ENCODE data around the gene SERPINE3. TPM values are rescaled to one million over a fixed set of nuclear protein-coding genes. Genes with fewer than 3 reads are reported as not detected.

The SERPINE3 gene
- total and polyA plus RNA-seq, 2 donors from 2014 or later, result not detected

GRCh38 chr13:51397262-51397941 is 57.9 kb downstream of the SERPINE3 start:
- TF ChIP-seq, protein P1, sequence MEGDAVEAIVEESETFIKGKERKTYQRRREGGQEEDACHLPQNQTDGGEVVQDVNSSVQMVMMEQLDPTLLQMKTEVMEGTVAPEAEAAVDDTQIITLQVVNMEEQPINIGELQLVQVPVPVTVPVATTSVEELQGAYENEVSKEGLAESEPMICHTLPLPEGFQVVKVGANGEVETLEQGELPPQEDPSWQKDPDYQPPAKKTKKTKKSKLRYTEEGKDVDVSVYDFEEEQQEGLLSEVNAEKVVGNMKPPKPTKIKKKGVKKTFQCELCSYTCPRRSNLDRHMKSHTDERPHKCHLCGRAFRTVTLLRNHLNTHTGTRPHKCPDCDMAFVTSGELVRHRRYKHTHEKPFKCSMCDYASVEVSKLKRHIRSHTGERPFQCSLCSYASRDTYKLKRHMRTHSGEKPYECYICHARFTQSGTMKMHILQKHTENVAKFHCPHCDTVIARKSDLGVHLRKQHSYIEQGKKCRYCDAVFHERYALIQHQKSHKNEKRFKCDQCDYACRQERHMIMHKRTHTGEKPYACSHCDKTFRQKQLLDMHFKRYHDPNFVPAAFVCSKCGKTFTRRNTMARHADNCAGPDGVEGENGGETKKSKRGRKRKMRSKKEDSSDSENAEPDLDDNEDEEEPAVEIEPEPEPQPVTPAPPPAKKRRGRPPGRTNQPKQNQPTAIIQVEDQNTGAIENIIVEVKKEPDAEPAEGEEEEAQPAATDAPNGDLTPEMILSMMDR (IDR thresholded peaks at IDR 0.05; ENCODE audit: borderline replicate concordance, extremely low read depth, insufficient read depth), result no peak
- Histone ChIP-seq H3K27ac (ENCODE audit: low read depth in 2 of 2, low read length in 2 of 2) (no peak overlapping the region), H3K4me3 (ENCODE audit: low read length in 3 of 3) (no peak overlapping the region), H3K36me3 (ENCODE audit: control insufficient read depth in 2 of 3, insufficient read depth in 3 of 3, low read length in 3 of 3) (no peaks in the 10 kb centered on the region), H3K4me1 (ENCODE audit: control insufficient read depth in 2 of 3, insufficient read depth in 2 of 3, low read depth in 1 of 3, low read length in 3 of 3) (peaks cover 0 to 6% (median 6%) of the 10 kb centered on the region in 3 donors), H3K9me3 (ENCODE audit: control insufficient read depth in 2 of 3, insufficient read depth in 1 of 3, low read length in 3 of 3) (no peaks in the 10 kb centered on the region), H3K9ac (ENCODE audit: low read length in 3 of 3) (no peak overlapping the region), H3K27me3 (ENCODE audit: control insufficient read depth, insufficient read depth, low read length) (no peaks in the 10 kb centered on the region)
- no peak for FAIRE-seq
- DNase-seq, result peak in 1 of 5 donors; percentile 8
- intact Hi-C loops (cut with DNase I), result no loop called here

- no peak for FAIRE-seq
- TF ChIP-seq, protein P1 (IDR thresholded peaks at IDR 0.05; ENCODE audit: borderline replicate concordance, extremely low read depth, insufficient read depth), result no peak
- Histone ChIP-seq H3K4me3 (ENCODE audit: low read length in 3 of 3) (no peak overlapping the region), H3K4me1 (ENCODE audit: control insufficient read depth in 2 of 3, insufficient read depth in 2 of 3, low read depth in 1 of 3, low read length in 3 of 3) (no peaks in the 10 kb centered on the region), H3K27ac (ENCODE audit: low read depth in 2 of 2, low read length in 2 of 2) (no peak overlapping the region), H3K9ac (ENCODE audit: low read length in 3 of 3) (no peak overlapping the region), H3K9me3 (ENCODE audit: control insufficient read depth in 2 of 3, insufficient read depth in 1 of 3, low read length in 3 of 3) (no peaks in the 10 kb centered on the region), H3K27me3 (ENCODE audit: control insufficient read depth, insufficient read depth, low read length) (no peaks in the 10 kb centered on the region), H3K36me3 (ENCODE audit: control insufficient read depth in 2 of 3, insufficient read depth in 3 of 3, low read length in 3 of 3) (no peaks in the 10 kb centered on the region)
- intact Hi-C loops (cut with DNase I), result no loop called here
- no peak for DNase-seq
Measured at GRCh38 chr13:51405176-51405575, 65.7 kb downstream of the SERPINE3 start.

- intact Hi-C loops (cut with DNase I), result no loop called here
- TF ChIP-seq, protein P1 (IDR thresholded peaks at IDR 0.05; ENCODE audit: borderline replicate concordance, extremely low read depth, insufficient read depth), result no peak
- no peak overlapping the region for H3K9ac ChIP-seq (ENCODE audit: low read length in 3 of 3)
- FAIRE-seq, result no peak
- H3K4me3 ChIP-seq (ENCODE audit: low read length in 3 of 3), result no peak overlapping the region
- H3K9me3 ChIP-seq (ENCODE audit: control insufficient read depth in 2 of 3, insufficient read depth in 1 of 3, low read length in 3 of 3), result no peaks in the 10 kb centered on the region
- no peak for DNase-seq
- H3K27ac ChIP-seq (ENCODE audit: low read depth in 2 of 2, low read length in 2 of 2), result no peak overlapping the region
- no peaks in the 10 kb centered on the region for H3K36me3 ChIP-seq (ENCODE audit: control insufficient read depth in 2 of 3, insufficient read depth in 3 of 3, low read length in 3 of 3)
- H3K27me3 ChIP-seq (ENCODE audit: control insufficient read depth, insufficient read depth, low read length), result no peaks in the 10 kb centered on the region
- no peaks in the 10 kb centered on the region for H3K4me1 ChIP-seq (ENCODE audit: control insufficient read depth in 2 of 3, insufficient read depth in 2 of 3, low read depth in 1 of 3, low read length in 3 of 3)
Measured at GRCh38 chr13:51412431-51412830, 72.9 kb downstream of the SERPINE3 start.

Small RNAs within 50 kb of the gene (microRNA-seq; reads per million reads assigned to microRNA genes)
- not detected for gene MIR5693

Other genes with a start within 250 kb of the SERPINE3 start
- not detected for gene C13orf42, start 228.4 kb upstream of the SERPINE3 start, total RNA-seq
- 0.24 TPM for gene C13orf42, start 228.4 kb upstream of the SERPINE3 start, polyA plus RNA-seq (ENCODE audit: insufficient read depth, low read depth, low replicate concordance)
- gene FAM124A, start 117.3 kb upstream of the SERPINE3 start, total RNA-seq, result 3.5 TPM
- 7.7 TPM for gene FAM124A, start 117.3 kb upstream of the SERPINE3 start, polyA plus RNA-seq (ENCODE audit: insufficient read depth, low read depth, low replicate concordance)
- gene INTS6, start 113.3 kb downstream of the SERPINE3 start, total RNA-seq, result 31.0 TPM
- gene INTS6, start 113.3 kb downstream of the SERPINE3 start, polyA plus RNA-seq (ENCODE audit: insufficient read depth, low read depth, low replicate concordance), result 8.3 TPM
- 13.0 TPM for gene WDFY2, start 244.8 kb downstream of the SERPINE3 start, total RNA-seq
- gene WDFY2, start 244.8 kb downstream of the SERPINE3 start, polyA plus RNA-seq (ENCODE audit: insufficient read depth, low read depth, low replicate concordance), result 4.8 TPM